Kidney capillary endothelial cell (primary cell): ENCODE results near the gene PCBP3.

Source experiments
- DNase-seq: peaks from one replicate; pipeline ENCODE4 v3.0.0-alpha.2; 2018; ENCODE audit warnings: low spot score

PCBP3 gene

GRCh38 chr21:45861156-45861870 is 217.8 kb downstream of the PCBP3 start:
- no peak for DNase-seq

GRCh38 chr21:45862543-45863207 is 219.2 kb downstream of the PCBP3 start:
- no peak for DNase-seq

- no peak for DNase-seq
Observed at GRCh38 chr21:45863267-45863666, 219.7 kb downstream of the PCBP3 start.

GRCh38 chr21:45863751-45864150 is 220.2 kb downstream of the PCBP3 start:
- no peak for DNase-seq

GRCh38 chr21:45864436-45864835 is 220.9 kb downstream of the PCBP3 start:
- DNase-seq: peak; percentile 12

- no peak for DNase-seq
Observed at GRCh38 chr21:45865106-45865835, 221.7 kb downstream of the PCBP3 start.

- DNase-seq: no peak
Observed at GRCh38 chr21:45866551-45866950, 223.0 kb downstream of the PCBP3 start.

- no peak for DNase-seq
Observed at GRCh38 chr21:45867041-45867666, 223.6 kb downstream of the PCBP3 start.

GRCh38 chr21:45867671-45868081 is 224.2 kb downstream of the PCBP3 start:
- DNase-seq: no peak

GRCh38 chr21:45868086-45868485 is 224.6 kb downstream of the PCBP3 start:
- DNase-seq: no peak

GRCh38 chr21:45868488-45868887 is 225.0 kb downstream of the PCBP3 start:
- DNase-seq: no peak

- DNase-seq: no peak
Observed at GRCh38 chr21:45869121-45870007, 225.8 kb downstream of the PCBP3 start.

- no peak for DNase-seq
Observed at GRCh38 chr21:45870421-45870820, 226.9 kb downstream of the PCBP3 start.

GRCh38 chr21:45870851-45871615 is 227.5 kb downstream of the PCBP3 start:
- no peak for DNase-seq

- no peak for DNase-seq
Observed at GRCh38 chr21:45871616-45872236, 228.2 kb downstream of the PCBP3 start.

GRCh38 chr21:45872471-45872870 is 228.9 kb downstream of the PCBP3 start:
- DNase-seq: no peak

- no peak for DNase-seq
Observed at GRCh38 chr21:45872902-45873301, 229.4 kb downstream of the PCBP3 start.

- no peak for DNase-seq
Observed at GRCh38 chr21:45873418-45873817, 229.9 kb downstream of the PCBP3 start.

GRCh38 chr21:45873866-45874265 is 230.3 kb downstream of the PCBP3 start:
- no peak for DNase-seq

GRCh38 chr21:45874716-45875415 is 231.3 kb downstream of the PCBP3 start:
- peak; percentile 13 for DNase-seq
